SHP77 treated with DMSO at 0.1 percent for 48 hours (cell line): ENCODE data around the gene GCHFR.

Experiments
- DNase-seq: peaks from one replicate; lab custom pipeline; 2025; lab: John Stamatoyannopoulos, UW

The GCHFR gene

DNA sequence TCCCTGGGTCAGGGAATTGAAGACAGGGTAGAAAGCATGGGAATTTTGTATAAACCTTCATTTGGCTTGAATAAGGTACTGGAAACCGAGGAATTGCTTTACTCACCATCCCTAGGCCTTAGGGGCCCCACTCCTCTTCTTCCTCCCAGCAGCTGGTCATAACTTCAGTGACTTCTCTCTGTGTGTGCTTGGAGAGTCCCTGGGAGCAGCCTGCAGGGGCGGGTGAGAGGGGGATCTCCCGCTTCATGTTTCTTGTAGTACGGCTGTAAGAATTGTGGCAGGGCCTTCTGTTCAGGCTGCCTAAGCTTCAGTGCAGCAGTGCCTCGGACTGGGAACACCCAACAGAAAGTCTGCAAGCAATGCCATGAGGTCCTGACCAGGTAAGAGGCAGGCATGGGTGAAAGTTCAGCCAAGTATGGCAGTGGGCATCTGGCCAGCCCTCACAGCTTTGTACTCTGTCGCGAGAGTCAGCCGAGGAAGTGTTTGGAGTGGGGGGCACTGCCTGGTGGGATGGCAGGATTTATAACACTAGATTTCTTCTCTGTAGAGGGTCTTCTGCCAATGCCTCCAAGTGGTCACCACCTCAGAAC, 45.1 kb downstream of the GCHFR start:
- no peak for DNase-seq

DNA sequence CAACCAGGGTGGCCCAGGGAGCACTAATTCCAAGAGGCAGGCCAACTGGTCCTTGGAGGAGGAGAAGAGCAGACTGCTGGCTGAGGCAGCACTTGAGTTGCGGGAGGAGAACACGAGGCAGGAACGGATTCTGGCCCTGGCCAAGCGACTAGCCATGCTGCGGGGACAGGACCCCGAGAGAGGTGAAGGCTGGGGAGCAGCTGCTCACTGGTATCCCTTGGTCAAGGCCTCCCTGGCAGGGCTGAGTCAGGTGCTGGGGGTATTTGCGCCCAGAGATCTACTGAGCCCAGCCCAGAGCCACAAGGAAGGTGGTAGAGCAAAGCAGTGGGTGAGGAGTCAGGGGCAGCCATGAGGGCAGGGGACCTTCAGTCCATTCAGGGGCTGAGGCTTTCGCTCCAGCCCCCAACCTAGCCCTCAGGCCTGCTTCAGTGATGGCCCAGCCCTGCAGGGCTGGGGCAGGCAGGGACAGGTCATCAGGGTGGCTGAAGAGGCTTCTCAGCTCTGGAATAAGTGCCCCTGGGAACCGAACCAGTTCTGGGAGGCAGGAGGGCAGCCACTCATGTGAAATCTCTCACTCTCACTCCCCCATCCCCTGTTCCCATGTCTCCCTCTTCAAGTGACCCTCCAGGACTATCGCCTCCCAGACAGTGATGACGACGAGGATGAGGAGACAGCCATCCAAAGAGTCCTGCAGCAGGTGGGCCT, 49.0 kb downstream of the GCHFR start:
- no peak for DNase-seq

DNA sequence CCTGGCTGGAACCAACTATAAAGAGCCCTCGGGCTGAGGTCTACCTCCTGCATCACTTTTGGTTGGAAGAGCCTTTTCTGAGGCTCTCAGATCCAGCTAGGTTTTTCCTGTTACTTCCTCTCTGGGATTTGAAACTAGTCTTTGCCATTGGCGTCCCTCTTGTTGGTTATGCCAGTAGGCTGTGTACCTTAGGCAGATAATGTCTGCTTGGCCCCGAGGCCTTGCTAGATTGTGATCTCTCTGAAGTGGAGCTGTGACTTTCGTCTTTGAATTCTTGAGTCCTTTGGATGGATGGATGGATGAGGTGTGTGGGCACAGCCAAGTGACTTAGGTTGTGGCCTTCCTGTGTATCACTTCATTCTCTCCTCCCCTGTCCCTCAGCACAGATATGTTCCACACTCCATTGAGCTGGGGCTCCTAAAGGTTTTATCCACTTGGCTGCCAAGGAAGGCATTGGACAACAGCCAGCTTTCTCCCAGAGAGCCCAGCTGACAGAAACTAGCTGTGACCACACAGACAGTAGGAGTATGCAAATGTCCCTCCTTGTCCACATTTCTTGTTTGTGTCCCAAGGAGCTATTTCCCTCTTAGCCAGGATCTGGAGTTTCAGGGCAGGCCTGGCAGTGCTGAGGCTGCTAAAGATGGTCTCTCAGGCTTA, 51.3 kb downstream of the GCHFR start:
- DNase-seq = no peak
